NCI-H460 (cell line): Measurements from ENCODE around the gene SMIM27. TPM values are rescaled to one million over a fixed set of nuclear protein-coding genes. Genes with fewer than 3 reads are reported as not detected.
"Not testable (repeated sequence)": the region's sequence is repeated elsewhere in the genome, so short reads cannot be mapped to it uniquely, and the experiment has no call there.

Experiments
- DNase-seq: peaks from one replicate; pipeline ENCODE4 v3.0.0-alpha.2; 2016; ENCODE audit warnings: low read depth; ENCODE audit errors: extremely low read depth
- polyA plus RNA-seq: library from polyadenylated mRNA; depleted of rRNA; stranded (reverse); fragments of >200 nt; gene quantifications from 2 replicates; pipeline ENCODE4 v1.2.3, GENCODE V29; 2014; cell fraction: nucleus; rRNA removed
- total RNA-seq: library from RNA; depleted of rRNA; stranded (reverse); fragments of >200 nt; shearing (Covaris generic); gene quantifications from 2 replicates; pipeline ENCODE4 v1.2.3, GENCODE V29; 2014; rRNA removed

SMIM27 gene
- total RNA-seq: 1.4 and 11.5 TPM in 2 replicates
- 0.44 TPM in 1 of 2 replicates, not detected in the other for polyA plus RNA-seq

- peak; percentile 80 for DNase-seq
Observed at GRCh38 chr9:32552172-32552872, at the start of gene SMIM27, which contains the start of gene TOPORS. TSS of gene SMIM27 (plus strand) at chr9:32552327. CDS start at chr9:32552435, 108 bp downstream. TSS of gene TOPORS (minus strand) at chr9:32552586. CDS start at chr9:32552436, 150 bp downstream.

- DNase-seq: peak; percentile 63
Observed at GRCh38 chr9:32502464-32502863, 49.7 kb upstream of the SMIM27 start.

GRCh38 chr9:32503008-32503407 lies 49.1 kb upstream of the SMIM27 start:
- no peak for DNase-seq

- no peak for DNase-seq
Observed at GRCh38 chr9:32508728-32509127, 43.4 kb upstream of the SMIM27 start.

GRCh38 chr9:32516241-32516640 lies 35.9 kb upstream of the SMIM27 start:
- DNase-seq: no peak

- DNase-seq: no peak
Observed at GRCh38 chr9:32518276-32518675, 33.9 kb upstream of the SMIM27 start.

- no peak for DNase-seq
Observed at GRCh38 chr9:32523910-32524309, 28.2 kb upstream of the SMIM27 start.

GRCh38 chr9:32524558-32524891 lies 27.6 kb upstream of the SMIM27 start:
- not testable (repeated sequence) for DNase-seq

- peak; percentile 32 for DNase-seq
Observed at GRCh38 chr9:32524892-32525708, 27.0 kb upstream of the SMIM27 start.

GRCh38 chr9:32525709-32526030 lies 26.5 kb upstream of the SMIM27 start:
- no peak for DNase-seq

- DNase-seq: peak; percentile 82
Observed at GRCh38 chr9:32526041-32526706, 26.0 kb upstream of the SMIM27 start, which contains the start of gene RIGI. TSS of gene RIGI (minus strand) at chr9:32526196. CDS start at chr9:32526166, 30 bp downstream.

GRCh38 chr9:32526707-32527048 lies 25.4 kb upstream of the SMIM27 start:
- no peak for DNase-seq

- DNase-seq: no peak
Observed at GRCh38 chr9:32533336-32533735, 18.8 kb upstream of the SMIM27 start.

GRCh38 chr9:32533816-32534215 lies 18.3 kb upstream of the SMIM27 start:
- no peak for DNase-seq

- no peak for DNase-seq
Observed at GRCh38 chr9:32543047-32543446, 9.1 kb upstream of the SMIM27 start.

GRCh38 chr9:32545884-32546283 lies 6.2 kb upstream of the SMIM27 start:
- DNase-seq: no peak

- DNase-seq: not testable (repeated sequence)
Observed at GRCh38 chr9:32548213-32548612, 3.9 kb upstream of the SMIM27 start.

- DNase-seq: no peak
Observed at GRCh38 chr9:32550150-32550561, 2.0 kb upstream of the SMIM27 start.

- DNase-seq: peak; percentile 67
Observed at GRCh38 chr9:32550562-32551275, 1.4 kb upstream of the SMIM27 start.

GRCh38 chr9:32551276-32552051 lies 663 bp upstream of the SMIM27 start:
- DNase-seq: no peak
